Skeletal muscle tissue (tissue), 4 donors: ENCODE data around the gene CCDC61. TPM values are rescaled to one million over a fixed set of nuclear protein-coding genes. Genes with fewer than 3 reads are reported as not detected.
A peak's percentile ranks its signal among the peaks of the same experiment; 100 is the strongest.

Experiments
- H3K27ac ChIP-seq: one replicate; pipeline ENCODE4 v1.7.0; 2013; ENCODE audit warnings: mild to moderate bottlenecking, low read depth, low read length, inconsistent platforms
- H3K27me3 ChIP-seq, 3 donors: one replicate each; pipeline ENCODE4 v1.7.0; 2013; ENCODE audit warnings: low read length in 3 of 3; ENCODE audit not compliant: control insufficient read depth in 3 of 3, insufficient read depth in 3 of 3
- H3K36me3 ChIP-seq, 3 donors: one replicate each; pipeline ENCODE4 v1.7.0; 2013; ENCODE audit warnings: low read length in 3 of 3; ENCODE audit not compliant: control insufficient read depth in 3 of 3, insufficient read depth in 3 of 3
- H3K4me1 ChIP-seq, 3 donors: one replicate each; pipeline ENCODE4 v1.7.0; 2013; ENCODE audit warnings: low read length in 3 of 3, mild to moderate bottlenecking in 3 of 3; ENCODE audit not compliant: control insufficient read depth in 3 of 3, insufficient read depth in 3 of 3
- H3K4me3 ChIP-seq, 3 donors: one replicate each; pipeline ENCODE4 v1.7.0; 2013; ENCODE audit warnings: low read length in 3 of 3
- H3K9ac ChIP-seq, 3 donors: one replicate each; pipeline ENCODE4 v1.7.0; 2013; ENCODE audit warnings: low read length in 3 of 3, mild to moderate bottlenecking in 3 of 3, moderate library complexity in 2 of 3, low read depth in 1 of 3
- H3K9me3 ChIP-seq, 3 donors: one replicate each; pipeline ENCODE4 v1.7.0; 2013; ENCODE audit warnings: low read length in 3 of 3; ENCODE audit not compliant: control insufficient read depth in 3 of 3
- total RNA-seq: library from RNA; depleted of rRNA; stranded (reverse); fragments of >200 nt; gene quantifications from one replicate; pipeline ENCODE4 v1.2.3, GENCODE V29; 2014
- donor health status: Osteomylitis.

Gene CCDC61
- total RNA-seq, 1 donor from 2014 or later: 4.2 TPM

- peaks cover 18 to 26% (median 19%) of the 10 kb centered on the region in 3 donors for H3K27me3 ChIP-seq
- no peak overlapping the region for H3K27ac ChIP-seq
- no peaks in the 10 kb centered on the region for H3K9me3 ChIP-seq
These were observed 1.7 kb downstream of the CCDC61 start for GRCh38 chr19:45996933-45997332.

DNA sequence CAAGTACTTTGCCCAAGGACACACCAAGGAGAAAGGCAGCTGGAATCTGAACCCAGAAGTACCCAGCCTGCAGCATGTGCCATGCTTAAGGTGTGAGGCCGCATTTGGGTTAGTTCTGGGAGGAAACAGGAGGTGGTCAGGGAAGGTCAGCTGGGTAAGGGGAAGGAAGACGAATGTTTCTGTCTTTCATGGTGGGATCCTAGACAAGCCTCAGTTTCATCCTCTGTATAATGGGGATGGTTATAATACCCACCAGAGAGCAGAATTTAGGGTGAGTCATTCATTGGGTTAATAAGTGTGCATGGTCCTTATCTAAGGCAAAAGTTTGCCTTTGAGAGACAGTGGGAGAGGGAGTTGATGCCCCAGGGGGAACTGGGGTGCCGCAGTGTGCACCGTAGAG lies 3.6 kb downstream of the CCDC61 start:
- Histone ChIP-seq H3K36me3 (peaks cover 7 to 15% (median 9%) of the 10 kb centered on the region in 3 donors), H3K9ac (no peak overlapping the region), H3K4me3 (no peak overlapping the region), H3K9me3 (no peaks in the 10 kb centered on the region), H3K27me3 (peaks cover 18 to 26% (median 19%) of the 10 kb centered on the region in 3 donors), H3K4me1 (peaks cover 13% of the 10 kb centered on the region in 3 donors), H3K27ac (no peak overlapping the region)

More at GRCh38 chr19:45996933-45997332, 1.7 kb downstream of the CCDC61 start:
- H3K4me1 ChIP-seq: peaks cover 13% of the 10 kb centered on the region in 3 donors
- no peak overlapping the region for H3K9ac ChIP-seq
- no peak overlapping the region for H3K4me3 ChIP-seq
- H3K36me3 ChIP-seq: peaks cover 7% of the 10 kb centered on the region in 3 donors

DNA sequence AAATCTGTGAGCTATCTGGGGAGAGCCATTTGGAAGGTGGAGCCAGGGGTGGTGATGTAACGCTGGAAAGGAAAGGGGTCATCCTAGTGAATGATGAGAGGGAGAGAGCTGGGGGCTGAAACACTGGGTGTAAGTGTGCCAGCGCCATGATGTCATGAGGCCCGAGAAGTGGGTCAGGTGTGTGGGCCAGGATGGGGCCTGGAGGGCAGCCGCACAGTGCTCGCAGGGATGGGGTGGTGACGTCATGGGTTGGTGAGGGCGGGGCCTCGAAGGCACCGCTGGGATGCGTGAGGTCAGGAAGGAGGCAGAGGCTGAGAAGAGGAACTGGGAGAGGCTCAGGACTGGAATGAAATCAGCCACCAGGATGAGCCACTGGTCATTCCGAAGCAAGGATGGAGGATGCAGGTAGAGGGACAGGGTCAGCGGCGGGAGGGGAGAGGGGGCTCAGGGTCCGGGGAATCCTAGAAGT lies 4.4 kb downstream of the CCDC61 start:
- Histone ChIP-seq H3K27me3 (peaks cover 18 to 26% (median 19%) of the 10 kb centered on the region in 3 donors), H3K9me3 (no peaks in the 10 kb centered on the region), H3K4me3 (no peak overlapping the region), H3K36me3 (peaks cover 7 to 15% (median 9%) of the 10 kb centered on the region in 3 donors), H3K27ac (no peak overlapping the region), H3K4me1 (peaks cover 12 to 13% (median 13%) of the 10 kb centered on the region in 3 donors), H3K9ac (no peak overlapping the region)

GRCh38 chr19:46000491-46001246 lies 5.4 kb downstream of the CCDC61 start:
- Histone ChIP-seq H3K36me3 (peaks cover 7 to 15% (median 9%) of the 10 kb centered on the region in 3 donors), H3K9me3 (no peaks in the 10 kb centered on the region), H3K27me3 (peaks cover 18 to 26% (median 19%) of the 10 kb centered on the region in 3 donors), H3K27ac (no peak overlapping the region), H3K4me1 (peaks cover 6 to 11% (median 10%) of the 10 kb centered on the region in 3 donors), H3K9ac (no peak overlapping the region), H3K4me3 (no peak overlapping the region)

GRCh38 chr19:46002678-46003275 lies 7.5 kb downstream of the CCDC61 start:
- no peaks in the 10 kb centered on the region for H3K9me3 ChIP-seq

GRCh38 chr19:46006411-46006810 lies 11.1 kb downstream of the CCDC61 start:
- H3K9me3 ChIP-seq: no peaks in the 10 kb centered on the region
- no peak overlapping the region for H3K27ac ChIP-seq
- H3K36me3 ChIP-seq: peaks cover 0 to 10% (median 2%) of the 10 kb centered on the region in 3 donors
- no peak overlapping the region for H3K4me3 ChIP-seq
- no peak overlapping the region for H3K9ac ChIP-seq
- no peaks in the 10 kb centered on the region for H3K27me3 ChIP-seq
- H3K4me1 ChIP-seq: no peaks in the 10 kb centered on the region

More at GRCh38 chr19:46002678-46003275, 7.5 kb downstream of the CCDC61 start:
- Histone ChIP-seq H3K27me3 (peaks cover 18 to 26% (median 19%) of the 10 kb centered on the region in 3 donors), H3K9ac (no peak overlapping the region), H3K36me3 (peaks cover 0 to 7% (median 2%) of the 10 kb centered on the region in 3 donors), H3K4me3 (no peak overlapping the region), H3K27ac (no peak overlapping the region), H3K4me1 (peaks cover 0 to 6% (median 4%) of the 10 kb centered on the region in 3 donors)

DNA sequence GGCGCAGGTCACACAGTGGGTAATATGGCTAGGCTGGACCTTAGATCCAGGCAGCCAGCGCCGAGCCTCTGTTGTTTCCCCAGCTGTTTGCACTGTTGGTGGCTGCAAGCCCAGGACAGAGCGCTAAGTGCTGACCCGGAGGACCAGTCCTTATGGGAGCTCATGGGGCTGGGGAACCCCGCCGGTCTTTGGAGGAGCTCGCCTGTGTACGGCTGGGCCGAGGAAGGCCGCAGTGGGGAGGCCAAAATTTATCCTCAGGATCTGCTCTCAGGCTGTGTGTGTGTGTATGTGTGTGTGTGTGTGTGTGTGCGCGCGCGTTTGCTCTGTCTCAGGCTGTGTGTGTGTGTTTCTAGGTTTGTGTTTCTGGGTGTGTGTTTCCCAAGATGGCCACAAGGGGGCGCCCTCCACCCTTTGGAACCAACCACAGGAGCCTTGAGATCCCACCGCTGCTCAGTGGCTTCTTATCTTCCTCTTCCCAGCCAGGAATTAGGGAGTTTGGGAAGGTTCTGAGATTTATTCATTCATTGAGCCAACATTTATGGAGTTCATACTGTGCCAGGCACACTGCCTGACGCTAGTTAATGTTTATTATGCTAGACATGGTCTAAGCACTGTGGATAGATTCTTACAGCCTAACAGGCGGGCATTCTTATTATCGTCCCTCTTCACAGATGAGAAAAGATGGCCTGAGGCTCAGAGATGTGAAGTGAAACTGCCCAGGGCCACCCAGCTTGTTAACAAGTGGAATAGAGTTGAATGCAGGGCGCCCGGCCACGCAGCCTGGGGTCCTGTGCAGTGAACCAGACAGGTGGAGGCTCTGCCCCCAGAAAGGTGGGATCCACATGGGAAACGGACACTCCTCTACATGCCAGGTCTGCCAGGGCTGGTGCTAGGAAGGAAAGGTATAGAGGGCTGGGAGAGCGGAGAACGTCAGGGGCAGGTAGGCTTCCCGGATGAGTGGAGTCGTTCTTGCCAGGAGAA lies 14.6 kb downstream of the CCDC61 start:
- peaks cover 0 to 3% (median 0%) of the 10 kb centered on the region in 3 donors for H3K36me3 ChIP-seq
- H3K27me3 ChIP-seq: peaks cover 8 to 21% (median 12%) of the 10 kb centered on the region in 3 donors
- H3K27ac ChIP-seq: no peak overlapping the region
- H3K4me3 ChIP-seq: no peak overlapping the region
- no peak overlapping the region for H3K9ac ChIP-seq
- H3K4me1 ChIP-seq: peaks cover 3 to 5% (median 4%) of the 10 kb centered on the region in 3 donors
- no peaks in the 10 kb centered on the region for H3K9me3 ChIP-seq

DNA sequence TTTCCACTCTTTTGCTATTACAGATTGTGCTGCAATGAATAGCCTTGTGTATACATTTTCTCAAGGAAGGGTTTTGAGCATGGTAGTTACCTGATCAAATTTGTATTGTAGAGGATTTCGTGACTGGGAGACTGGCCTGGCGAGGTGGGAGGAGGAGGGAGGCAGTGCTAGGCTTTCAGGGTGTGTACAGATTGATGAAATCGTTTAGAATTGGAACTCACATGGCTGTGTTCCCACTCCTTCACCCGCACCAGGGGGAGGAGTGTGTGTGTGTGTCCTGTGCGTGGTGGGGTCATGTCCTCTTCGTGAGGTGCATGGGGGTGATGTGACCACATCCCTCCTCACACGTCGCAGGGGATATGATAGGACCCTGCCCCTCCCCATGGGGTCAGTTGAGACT lies 19.3 kb downstream of the CCDC61 start:
- Histone ChIP-seq H3K9ac (peak overlapping the region in 1 of 3 donors; percentile 8), H3K4me3 (peak overlapping the region in 2 of 3 donors; percentile 35 to 36), H3K9me3 (no peaks in the 10 kb centered on the region)

GRCh38 chr19:46014941-46015686 lies 19.8 kb downstream of the CCDC61 start:
- peaks cover 15 to 24% (median 19%) of the 10 kb centered on the region in 3 donors for H3K4me1 ChIP-seq
- H3K4me3 ChIP-seq: peak overlapping the region in 2 of 3 donors; percentile 35 to 36
- H3K9me3 ChIP-seq: no peaks in the 10 kb centered on the region
- no peak overlapping the region for H3K27ac ChIP-seq
- no peaks in the 10 kb centered on the region for H3K36me3 ChIP-seq
- H3K27me3 ChIP-seq: peaks cover 18 to 37% (median 22%) of the 10 kb centered on the region in 3 donors
- H3K9ac ChIP-seq: peak overlapping the region in 1 of 3 donors; percentile 8

More for the DNA sequence above, 19.3 kb downstream of the CCDC61 start:
- Histone ChIP-seq H3K27me3 (peaks cover 18 to 37% (median 22%) of the 10 kb centered on the region in 3 donors), H3K36me3 (no peaks in the 10 kb centered on the region), H3K4me1 (peaks cover 15 to 24% (median 19%) of the 10 kb centered on the region in 3 donors), H3K27ac (no peak overlapping the region)
